Small intestine (tissue), 7 donors: ENCODE measurements around the gene CHST12. TPM values are rescaled to one million over a fixed set of nuclear protein-coding genes. Genes with fewer than 3 reads are reported as not detected.

Source experiments
- DNase-seq, 2 donors: peaks; one replicate each; pipeline versions ENCODE4 v3.0.0 to v3.0.0-alpha.2; 2013
- FAIRE-seq: peaks from 2 replicates; lab custom pipeline; 2012; peaks lifted over from hg19 to GRCh38; lab: Jason Lieb, UNC
- H3K27ac ChIP-seq, 3 donors: one replicate each; pipeline ENCODE4 v1.5.1; 2013; ENCODE audit warnings: low read length in 2 of 3, mild to moderate bottlenecking in 2 of 3, control low read depth in 1 of 3, inconsistent platforms in 1 of 3, low read depth in 1 of 3, moderate library complexity in 1 of 3
- H3K27me3 ChIP-seq, 3 donors: one replicate each; pipeline ENCODE4 v1.6.1; 2013; ENCODE audit warnings: low read length in 3 of 3, inconsistent platforms in 1 of 3; ENCODE audit not compliant: control insufficient read depth in 3 of 3, insufficient read depth in 3 of 3
- H3K36me3 ChIP-seq, 3 donors: one replicate each; pipeline ENCODE4 v1.6.1; 2013; ENCODE audit warnings: low read length in 3 of 3, inconsistent platforms in 1 of 3, low read depth in 1 of 3, mild to moderate bottlenecking in 1 of 3, moderate library complexity in 1 of 3; ENCODE audit not compliant: control insufficient read depth in 3 of 3, insufficient read depth in 2 of 3
- H3K4me1 ChIP-seq, 3 donors: one replicate each; pipeline ENCODE4 v1.6.1; 2013; ENCODE audit warnings: low read length in 2 of 3, inconsistent platforms in 1 of 3, low read depth in 1 of 3, mild to moderate bottlenecking in 1 of 3, moderate library complexity in 1 of 3; ENCODE audit not compliant: control insufficient read depth in 3 of 3, insufficient read depth in 2 of 3
- H3K4me3 ChIP-seq, 3 donors: one replicate each; pipeline ENCODE4 v1.5.1; 2013; ENCODE audit warnings: low read length in 3 of 3, control low read depth in 1 of 3, inconsistent platforms in 1 of 3, low read depth in 1 of 3, mild to moderate bottlenecking in 1 of 3, moderate library complexity in 1 of 3
- H3K9me3 ChIP-seq, 2 donors: one replicate each; pipeline ENCODE4 v1.6.1; 2013; ENCODE audit warnings: low read depth in 1 of 2, low read length in 1 of 2; ENCODE audit not compliant: control insufficient read depth in 2 of 2, insufficient read depth in 1 of 2
- WGBS, 3 donors: extraction: QIAGEN DNeasy Blood & Tissue Kit; methylation state at CpG; one replicate each; pipeline ENCODE4 v1.1.7; 2013; 5-methylcytosine and 5-hydroxymethylcytosine counted together
- polyA plus RNA-seq, 4 donors: library from polyadenylated mRNA; stranded (reverse) in 3 of 4; unstranded in 1 of 4; fragments of 200-250 nt in 3 of 4; fragments of 120-200 nt in 1 of 4; gene quantifications; one replicate each; pipeline versions ENCODE4 v1.2.1 to v1.2.3, GENCODE V29; 2013
- donor health status: healthy with polysubstance abuse.
- donor health status: control.
- donor health status: control.
- donor health status: Bipolar disorder and iron deficiency.
- donor health status: healthy.

Gene CHST12
- polyA plus RNA-seq, 4 donors = 1.8 to 10.9 (median 6.8) TPM

- Histone ChIP-seq H3K4me1 (peaks cover 0 to 23% (median 0%) of the 10 kb centered on the region in 3 donors), H3K4me3 (no peak overlapping the region), H3K9me3 (no peaks in the 10 kb centered on the region), H3K27me3 (peaks cover 0 to 7% (median 0%) of the 10 kb centered on the region in 3 donors), H3K27ac (no peak overlapping the region), H3K36me3 (no peaks in the 10 kb centered on the region)
- 92 to 98% (median 96%) methylated on average over 2 of the region's 2 CpGs for WGBS, 3 donors
- FAIRE-seq = no peak
- DNase-seq = no peak
These were observed 88.6 kb downstream of the CHST12 start for GRCh38 chr7:2492038-2492437.

GRCh38 chr7:2493205-2494164 is 90.1 kb downstream of the CHST12 start:
- Histone ChIP-seq H3K36me3 (no peaks in the 10 kb centered on the region), H3K9me3 (no peaks in the 10 kb centered on the region), H3K27me3 (peaks cover 0 to 5% (median 0%) of the 10 kb centered on the region in 3 donors), H3K4me1 (peaks cover 0 to 17% (median 0%) of the 10 kb centered on the region in 3 donors), H3K27ac (no peak overlapping the region), H3K4me3 (no peak overlapping the region)
- FAIRE-seq (no peak), DNase-seq (no peak)
- 42 to 49% (median 48%) methylated on average over 9 to 10 of the region's 11 CpGs for WGBS, 3 donors

GRCh38 chr7:2494191-2495130 is 91.0 kb downstream of the CHST12 start:
- DNase-seq = no peak
- H3K4me1 ChIP-seq = peaks cover 0 to 17% (median 0%) of the 10 kb centered on the region in 3 donors
- H3K4me3 ChIP-seq = no peak overlapping the region
- no peaks in the 10 kb centered on the region for H3K36me3 ChIP-seq
- peaks cover 0 to 5% (median 0%) of the 10 kb centered on the region in 3 donors for H3K27me3 ChIP-seq
- WGBS, 3 donors = 51 to 69% (median 57%) methylated on average over 29 to 32 of the region's 32 CpGs
- no peaks in the 10 kb centered on the region for H3K9me3 ChIP-seq
- no peak for FAIRE-seq
- H3K27ac ChIP-seq = no peak overlapping the region

- no peak overlapping the region for H3K4me3 ChIP-seq
- no peaks in the 10 kb centered on the region for H3K9me3 ChIP-seq
- no peaks in the 10 kb centered on the region for H3K36me3 ChIP-seq
- no peak for FAIRE-seq
- 39 to 67% (median 52%) methylated on average over 25 of the region's 25 CpGs for WGBS, 3 donors
- no peak overlapping the region for H3K27ac ChIP-seq
- peak in 1 of 2 donors; percentile 9 for DNase-seq
- H3K27me3 ChIP-seq = peaks cover 0 to 5% (median 0%) of the 10 kb centered on the region in 3 donors
- H3K4me1 ChIP-seq = peaks cover 0 to 17% (median 0%) of the 10 kb centered on the region in 3 donors
These were observed 92.2 kb downstream of the CHST12 start for GRCh38 chr7:2495418-2496299.

- WGBS, 3 donors = 86 to 89% (median 89%) methylated on average over 9 of the region's 9 CpGs
- no peak overlapping the region for H3K27ac ChIP-seq
- H3K9me3 ChIP-seq = no peaks in the 10 kb centered on the region
- no peak for DNase-seq
- H3K27me3 ChIP-seq = peaks cover 0 to 5% (median 0%) of the 10 kb centered on the region in 3 donors
- no peak for FAIRE-seq
- H3K4me3 ChIP-seq = no peak overlapping the region
- no peaks in the 10 kb centered on the region for H3K36me3 ChIP-seq
- H3K4me1 ChIP-seq = peaks cover 0 to 17% (median 0%) of the 10 kb centered on the region in 3 donors
These were observed 93.0 kb downstream of the CHST12 start for GRCh38 chr7:2496375-2496774.

- Histone ChIP-seq H3K4me1 (peaks cover 0 to 17% (median 0%) of the 10 kb centered on the region in 3 donors), H3K9me3 (no peaks in the 10 kb centered on the region), H3K27me3 (peaks cover 0 to 5% (median 0%) of the 10 kb centered on the region in 3 donors), H3K27ac (no peak overlapping the region), H3K36me3 (no peaks in the 10 kb centered on the region), H3K4me3 (no peak overlapping the region)
- 88 to 98% (median 93%) methylated on average over 3 of the region's 3 CpGs for WGBS, 3 donors
- no peak for DNase-seq
- FAIRE-seq = no peak
These were observed 93.7 kb downstream of the CHST12 start for GRCh38 chr7:2497065-2497464.

- 43 to 52% (median 49%) methylated on average over 21 to 25 of the region's 25 CpGs for WGBS, 3 donors
- no peaks in the 10 kb centered on the region for H3K36me3 ChIP-seq
- no peak overlapping the region for H3K27ac ChIP-seq
- FAIRE-seq (no peak), DNase-seq (no peak)
- no peaks in the 10 kb centered on the region for H3K9me3 ChIP-seq
- H3K4me1 ChIP-seq = peaks cover 0 to 17% (median 0%) of the 10 kb centered on the region in 3 donors
- H3K4me3 ChIP-seq = no peak overlapping the region
- H3K27me3 ChIP-seq = peaks cover 0 to 5% (median 0%) of the 10 kb centered on the region in 3 donors
These were observed 94.3 kb downstream of the CHST12 start for GRCh38 chr7:2497500-2498336.
